AG04450 (cell line): ENCODE data around the gene NFIC. TPM values are rescaled to one million over a fixed set of nuclear protein-coding genes. Genes with fewer than 3 reads are reported as not detected.

ENCODE experiments used
- CTCF ChIA-PET: fragments of 300-600, 350-600 bp; formaldehyde crosslinking; extraction: SDS; loops from one replicate; lab custom pipeline; 2022; ENCODE audit warnings: antibody characterized with exemption, inconsistent platforms; lab: Charles Lee
- POLR2A ChIA-PET: fragments of 350-600 bp; formaldehyde crosslinking; extraction: SDS; loops from one replicate; lab custom pipeline; 2021; ENCODE audit warnings: antibody characterized with exemption, inconsistent platforms; lab: Yijun Ruan, JAX
- DNase-seq: peaks from one replicate; pipeline ENCODE4 v3.0.0-alpha.2; 2011; ENCODE audit warnings: low read depth, low spot score
- H3K27ac ChIP-seq: one replicate; pipeline ENCODE4 v1.5.1; 2012; ENCODE audit warnings: low read depth, low read length, control low read depth
- H3K27me3 ChIP-seq: one replicate; pipeline ENCODE4 v1.6.0; 2012; ENCODE audit warnings: low read length; ENCODE audit not compliant: control insufficient read depth, insufficient read depth
- H3K4me3 ChIP-seq: 2 replicates; pipeline ENCODE4 v1.5.1; 2011; ENCODE audit warnings: mild to moderate bottlenecking, low read depth, low read length, control low read depth
- H3K9me3 ChIP-seq: 2 replicates; pipeline ENCODE4 v1.5.1; 2012; ENCODE audit warnings: low read length; ENCODE audit not compliant: control insufficient read depth, insufficient read depth
- CTCF ChIP-seq: IDR thresholded peaks from 2 replicates; pipeline ENCODE4 v1.5.1; 2011; ENCODE audit warnings: low read depth, low read length, control low read depth, inconsistent platforms
- polyA plus RNA-seq: library from polyadenylated mRNA; depleted of rRNA; stranded (reverse); fragments of >200 nt; gene quantifications from 2 replicates; pipeline ENCODE4 v1.2.3, GENCODE V29; 2011; rRNA removed
- small RNA-seq: library from RNA; depleted of rRNA; stranded (forward); fragments of <200 nt; gene quantifications from one replicate; pipeline ENCODE3, GENCODE V24; 2012; ENCODE audit warnings: low read depth; ENCODE audit not compliant: insufficient read length

The NFIC gene
- polyA plus RNA-seq, 1 experiment = 3.9 TPM

GRCh38 chr19:3518659-3519058 lies 152.3 kb downstream of the NFIC start:
- Histone ChIP-seq H3K27ac (no peak overlapping the region), H3K27me3 (no peaks in the 10 kb centered on the region), H3K4me3 (no peak overlapping the region), H3K9me3 (no peaks in the 10 kb centered on the region; the same call in 1 of the 2 replicates)
- TF ChIP-seq CTCF = no peak
- POLR2A ChIA-PET = no interaction called here
- no peak for DNase-seq
- CTCF ChIA-PET = interaction anchor here (1.3 kb wide), 1 partner anchor 33 kb away, joined by 7 read pairs; no protein-coding TSS in a partner anchor

Small RNA genes lying within 50 kb of the gene (small RNA-seq; reads per million reads assigned to genes)
- not detected for gene AC005514.1

Other genes starting within 250 kb of the NFIC start
- not detected in 2 replicates for gene GNA15, start 230.6 kb upstream of the NFIC start, polyA plus RNA-seq
- not detected in 2 replicates for gene S1PR4, start 187.8 kb upstream of the NFIC start, polyA plus RNA-seq
- 27.1 and 40.3 TPM in 2 replicates for gene NCLN, start 180.7 kb upstream of the NFIC start, polyA plus RNA-seq
- gene CELF5, start 141.9 kb upstream of the NFIC start, polyA plus RNA-seq = not detected in 2 replicates
- gene SMIM24, start 113.9 kb downstream of the NFIC start, polyA plus RNA-seq = 0.19 TPM in 1 of 2 replicates, not detected in the other
- not detected in 2 replicates for gene SMIM44, start 116.9 kb downstream of the NFIC start, polyA plus RNA-seq
- gene DOHH, start 134.1 kb downstream of the NFIC start, polyA plus RNA-seq = 3.4 and 4.2 TPM in 2 replicates
- 21.2 and 31.3 TPM in 2 replicates for gene FZR1, start 139.7 kb downstream of the NFIC start, polyA plus RNA-seq
- gene TEKTIP1, start 172.6 kb downstream of the NFIC start, polyA plus RNA-seq = not detected in 2 replicates
- 23.7 and 34.7 TPM in 2 replicates for gene MFSD12, start 191.0 kb downstream of the NFIC start, polyA plus RNA-seq
- gene HMG20B, start 206.4 kb downstream of the NFIC start, polyA plus RNA-seq = 30.5 and 36.8 TPM in 2 replicates
- gene GIPC3, start 218.9 kb downstream of the NFIC start, polyA plus RNA-seq = 0.30 and 0.41 TPM in 2 replicates
- gene TBXA2R, start 240.3 kb downstream of the NFIC start, polyA plus RNA-seq = 0.84 and 0.99 TPM in 2 replicates